GM18909 (cell line): ENCODE results near the gene DDX39A.
"Not testable (repeated sequence)": the region's sequence is repeated elsewhere in the genome, so short reads cannot be mapped to it uniquely, and the experiment has no call there.

Experiments
- ATAC-seq: cut with Tn5 transposase; IDR thresholded peaks from one replicate; pipeline ENCODE4 v1.9.1; 2021; ENCODE audit warnings: mild to moderate bottlenecking; ENCODE audit not compliant: unreplicated experiment, poor library complexity

DDX39A gene

DNA sequence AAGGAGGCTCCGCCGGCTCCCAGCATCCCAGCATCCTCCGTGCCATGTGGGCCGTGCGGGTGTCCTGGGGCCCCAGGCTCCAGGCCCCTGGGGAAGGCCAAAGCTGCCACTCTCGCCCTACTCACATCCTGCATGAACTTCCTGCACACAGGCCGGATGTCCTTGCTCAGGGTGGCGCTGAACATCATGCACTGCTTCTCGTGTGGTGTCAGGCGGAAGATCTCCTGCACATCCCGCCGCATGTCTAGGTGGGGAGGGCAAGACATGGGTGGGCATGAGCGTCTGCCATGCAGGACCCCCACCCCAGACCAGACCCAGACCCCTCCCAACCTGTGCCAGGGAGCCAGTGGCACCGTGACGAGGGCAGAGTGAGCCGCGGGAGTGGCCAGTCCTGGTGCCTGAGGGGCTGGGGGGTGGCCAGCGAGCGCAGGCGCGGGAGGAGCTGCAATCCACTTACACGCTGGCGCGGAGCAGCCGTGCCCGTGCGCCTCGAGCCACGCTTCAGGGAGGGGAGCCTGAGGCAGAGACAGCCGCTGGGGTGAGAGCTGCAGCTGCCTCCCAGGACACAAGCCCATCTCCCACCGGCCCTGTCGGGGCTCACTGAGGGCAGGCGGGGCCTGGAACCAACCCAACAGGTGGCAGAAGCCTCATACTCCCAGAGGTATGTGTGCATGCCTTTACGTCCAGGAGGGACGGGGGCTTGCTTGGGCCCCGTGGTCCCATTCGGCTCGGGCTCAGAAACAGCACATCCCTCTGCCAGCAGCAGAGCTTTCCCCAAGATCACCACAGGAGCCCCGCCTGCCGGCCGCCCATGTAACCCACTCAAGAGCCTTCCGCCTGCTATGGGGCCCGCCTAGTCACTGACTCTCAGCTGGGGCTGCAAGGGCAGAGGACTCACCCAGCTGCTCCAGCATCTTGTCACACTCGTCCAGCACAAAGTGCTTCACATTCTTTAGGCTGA lies 8.8 kb downstream of the DDX39A start:
- no peak for ATAC-seq

DNA sequence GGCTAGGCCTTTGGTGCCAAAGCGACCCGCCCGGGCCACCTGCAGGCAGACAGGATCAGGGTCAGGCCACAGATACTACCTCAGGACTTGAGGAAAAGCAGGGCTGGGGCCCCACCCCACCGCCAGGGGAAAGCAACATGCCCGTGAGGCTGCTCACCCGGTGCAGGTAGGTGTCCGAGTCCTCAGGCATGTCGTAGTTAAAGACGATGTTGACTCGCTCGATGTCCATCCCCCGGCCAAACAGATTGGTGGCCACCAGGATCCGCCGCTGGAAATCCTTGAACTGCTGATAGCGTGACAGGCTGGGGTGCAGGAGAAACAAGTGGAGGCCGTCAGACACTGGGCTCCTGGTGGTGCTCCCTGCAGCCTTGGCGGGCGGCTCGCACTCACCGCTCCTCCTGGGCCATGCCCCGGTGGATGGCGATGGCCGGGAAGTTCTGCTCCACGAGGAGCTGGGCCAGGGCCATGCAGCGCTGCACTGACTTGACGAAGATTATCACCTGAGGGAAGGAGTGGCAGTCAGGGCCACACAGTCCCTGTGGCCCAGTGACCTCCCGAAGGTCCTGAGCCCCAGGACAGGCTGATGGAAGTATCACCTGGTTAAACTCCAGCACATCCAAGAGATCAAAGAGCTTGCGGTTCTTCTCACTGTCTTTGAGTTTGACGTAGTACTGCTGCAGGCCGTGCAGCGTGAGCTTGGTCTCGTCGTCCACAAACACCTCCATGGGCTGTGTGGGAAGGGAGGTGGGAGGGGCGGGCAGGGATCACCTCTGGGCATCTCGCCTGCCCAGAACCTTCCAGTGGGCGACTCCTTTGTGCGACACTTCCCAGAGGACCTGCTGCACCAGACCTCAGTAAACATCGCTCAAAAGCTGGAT lies 9.8 kb downstream of the DDX39A start:
- ATAC-seq, result no peak

DNA sequence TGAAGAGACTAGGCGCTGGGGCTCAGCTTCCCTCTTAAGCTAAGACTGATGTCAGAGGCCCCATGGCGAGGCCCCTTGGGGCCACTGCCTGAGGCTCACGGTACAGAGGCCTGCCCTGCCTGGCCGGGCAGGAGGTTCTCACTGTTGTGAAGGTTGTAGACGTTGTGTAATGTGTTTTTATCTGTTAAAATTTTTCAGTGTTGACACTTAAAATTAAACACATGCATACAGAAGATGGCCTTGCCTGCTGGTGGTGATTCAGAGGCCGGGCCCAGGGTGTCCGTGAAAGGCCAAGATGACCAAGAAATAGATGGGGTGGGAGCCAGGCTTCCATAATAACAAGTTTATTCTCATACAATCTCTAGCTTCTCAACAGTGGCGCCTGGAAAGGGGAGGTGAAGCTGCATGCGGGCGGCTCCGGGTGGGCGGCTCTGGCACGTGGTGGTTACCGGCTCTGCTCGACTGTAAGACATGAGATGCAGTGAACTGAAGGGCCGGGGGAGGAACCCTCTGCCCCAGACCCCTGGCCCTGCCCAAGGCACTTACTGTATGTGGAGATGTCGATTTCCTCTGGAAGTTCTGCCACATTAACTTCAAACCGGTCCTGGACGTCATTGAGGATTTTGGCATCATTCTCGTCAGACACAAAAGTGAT lies 10.5 kb downstream of the DDX39A start:
- no peak for ATAC-seq

DNA sequence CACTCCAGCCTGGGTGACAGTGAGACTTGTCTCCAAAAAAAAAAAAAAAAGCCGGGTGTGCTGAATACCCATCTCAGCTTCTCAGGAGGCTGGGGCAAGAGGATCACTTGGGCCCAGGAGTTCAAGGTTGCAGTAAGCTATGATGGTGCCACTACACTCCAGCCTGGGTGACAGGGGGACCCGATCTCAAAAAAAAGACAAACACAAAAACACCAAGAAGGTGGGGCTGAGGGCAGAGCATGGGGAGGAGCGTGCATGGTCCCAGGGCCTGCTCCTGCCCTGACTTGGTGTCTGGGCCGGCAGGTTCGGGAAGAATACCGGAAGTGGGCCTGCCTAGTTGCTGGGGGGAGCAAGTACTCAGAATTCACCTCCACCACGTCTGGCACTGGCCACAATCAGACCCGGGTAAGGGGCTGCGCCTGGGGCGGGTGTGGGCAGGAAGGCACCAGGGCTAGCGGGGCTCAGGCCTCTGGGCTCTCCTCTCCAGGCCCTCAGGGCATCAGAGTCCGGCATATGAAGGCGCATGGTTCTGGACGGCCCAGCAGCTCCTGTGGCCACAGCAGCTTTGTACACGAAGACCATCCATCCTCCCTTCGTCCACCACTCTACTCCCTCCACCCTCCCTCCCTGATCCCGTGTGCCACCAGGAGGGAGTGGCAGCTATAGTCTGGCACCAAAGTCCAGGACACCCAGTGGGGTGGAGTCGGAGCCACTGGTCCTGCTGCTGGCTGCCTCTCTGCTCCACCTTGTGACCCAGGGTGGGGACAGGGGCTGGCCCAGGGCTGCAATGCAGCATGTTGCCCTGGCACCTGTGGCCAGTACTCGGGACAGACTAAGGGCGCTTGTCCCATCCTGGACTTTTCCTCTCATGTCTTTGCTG lies 11.3 kb downstream of the DDX39A start:
- no peak for ATAC-seq

DNA sequence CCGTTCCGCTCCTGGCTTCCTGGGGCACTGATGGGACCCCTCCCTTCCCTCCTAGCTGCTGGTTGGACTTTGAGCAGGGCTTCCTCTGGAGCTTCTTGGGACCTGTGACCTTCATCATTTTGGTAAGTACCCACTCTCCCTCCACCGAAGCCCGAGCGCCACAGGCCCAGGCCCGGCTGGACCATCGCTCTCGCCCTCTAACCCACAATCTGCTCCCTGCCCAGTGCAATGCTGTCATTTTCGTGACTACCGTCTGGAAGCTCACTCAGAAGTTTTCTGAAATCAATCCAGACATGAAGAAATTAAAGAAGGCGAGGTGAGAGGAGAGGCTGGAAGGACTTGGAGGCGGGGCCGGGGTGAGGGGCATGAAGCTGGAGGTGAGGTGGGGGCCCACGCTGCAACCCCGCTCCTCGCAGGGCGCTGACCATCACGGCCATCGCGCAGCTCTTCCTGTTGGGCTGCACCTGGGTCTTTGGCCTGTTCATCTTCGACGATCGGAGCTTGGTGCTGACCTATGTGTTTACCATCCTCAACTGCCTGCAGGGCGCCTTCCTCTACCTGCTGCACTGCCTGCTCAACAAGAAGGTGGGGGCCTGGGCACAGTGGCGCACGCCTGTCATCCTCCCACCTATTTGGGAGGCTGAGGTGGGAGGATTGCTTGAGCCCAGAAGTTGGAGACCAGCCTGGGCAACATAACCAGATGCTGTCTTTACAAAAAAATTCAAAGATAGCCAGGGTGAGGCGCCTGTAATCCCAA lies 12.3 kb downstream of the DDX39A start:
- no peak for ATAC-seq

DNA sequence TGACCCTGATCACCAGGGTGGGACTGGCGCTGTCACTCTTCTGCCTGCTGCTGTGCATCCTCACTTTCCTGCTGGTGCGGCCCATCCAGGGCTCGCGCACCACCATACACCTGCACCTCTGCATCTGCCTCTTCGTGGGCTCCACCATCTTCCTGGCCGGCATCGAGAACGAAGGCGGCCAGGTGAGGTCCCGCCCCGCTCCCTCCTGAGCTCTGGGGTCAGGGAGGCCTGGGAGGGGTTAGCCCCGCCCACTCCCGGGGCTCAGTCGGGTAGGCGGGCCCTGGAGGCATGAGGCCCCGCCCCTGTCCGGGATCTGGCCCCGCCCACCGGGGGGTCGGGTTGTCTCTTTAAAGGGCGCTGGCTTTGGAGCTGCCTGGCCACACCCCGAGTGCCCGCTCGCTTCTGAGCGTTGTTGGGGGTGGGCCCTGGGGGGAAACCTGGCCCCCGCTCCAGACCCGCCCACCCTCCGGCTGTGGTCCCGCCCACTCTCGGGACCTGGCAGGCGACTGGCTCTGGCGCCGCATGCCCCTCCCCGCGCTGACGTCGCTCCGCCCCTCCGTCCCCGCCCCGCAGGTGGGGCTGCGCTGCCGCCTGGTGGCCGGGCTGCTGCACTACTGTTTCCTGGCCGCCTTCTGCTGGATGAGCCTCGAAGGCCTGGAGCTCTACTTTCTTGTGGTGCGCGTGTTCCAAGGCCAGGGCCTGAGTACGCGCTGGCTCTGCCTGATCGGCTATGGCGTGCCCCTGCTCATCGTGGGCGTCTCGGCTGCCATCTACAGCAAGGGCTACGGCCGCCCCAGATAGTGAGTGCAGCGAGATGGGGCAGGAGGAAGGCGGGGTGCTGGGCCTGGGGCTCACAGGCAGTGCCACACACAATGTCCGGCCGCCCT lies 13.1 kb downstream of the DDX39A start:
- peak; percentile 66 for ATAC-seq

DNA sequence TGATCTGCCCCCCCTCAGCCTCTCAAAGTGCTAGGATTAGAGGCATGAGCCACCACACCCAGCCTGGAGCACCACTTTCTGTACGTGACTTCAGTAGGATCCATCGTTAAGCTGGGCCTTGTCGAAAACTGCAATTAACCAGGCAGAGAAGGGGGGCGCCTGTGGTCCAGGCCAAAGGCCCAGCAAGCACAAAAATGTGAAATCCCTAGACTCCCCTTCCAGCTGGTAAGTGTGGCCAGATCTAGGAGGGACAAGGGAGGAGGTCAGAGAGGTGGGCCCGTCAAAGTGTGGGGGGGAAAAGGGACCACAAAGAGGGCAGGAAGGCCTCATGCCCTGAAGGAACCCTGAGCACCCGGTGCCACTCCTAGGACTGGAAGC lies 13.8 kb downstream of the DDX39A start:
- no peak for ATAC-seq

DNA sequence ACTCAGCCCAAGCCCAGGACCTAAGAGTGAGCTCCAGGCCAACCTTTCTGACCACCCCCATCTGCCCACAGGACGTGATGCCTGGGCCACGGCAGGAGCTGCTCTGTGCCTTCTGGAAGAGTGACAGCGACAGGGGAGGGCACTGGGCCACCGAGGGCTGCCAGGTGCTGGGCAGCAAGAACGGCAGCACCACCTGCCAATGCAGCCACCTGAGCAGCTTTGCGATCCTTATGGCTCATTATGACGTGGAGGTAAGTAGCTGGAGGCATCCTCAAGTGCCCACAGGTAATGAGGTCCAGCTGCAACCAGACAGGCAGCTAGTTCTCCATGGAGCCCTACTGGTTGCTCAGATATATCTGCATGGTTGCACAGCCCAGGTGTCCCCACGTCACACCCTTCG lies 14.8 kb downstream of the DDX39A start:
- no peak for ATAC-seq

DNA sequence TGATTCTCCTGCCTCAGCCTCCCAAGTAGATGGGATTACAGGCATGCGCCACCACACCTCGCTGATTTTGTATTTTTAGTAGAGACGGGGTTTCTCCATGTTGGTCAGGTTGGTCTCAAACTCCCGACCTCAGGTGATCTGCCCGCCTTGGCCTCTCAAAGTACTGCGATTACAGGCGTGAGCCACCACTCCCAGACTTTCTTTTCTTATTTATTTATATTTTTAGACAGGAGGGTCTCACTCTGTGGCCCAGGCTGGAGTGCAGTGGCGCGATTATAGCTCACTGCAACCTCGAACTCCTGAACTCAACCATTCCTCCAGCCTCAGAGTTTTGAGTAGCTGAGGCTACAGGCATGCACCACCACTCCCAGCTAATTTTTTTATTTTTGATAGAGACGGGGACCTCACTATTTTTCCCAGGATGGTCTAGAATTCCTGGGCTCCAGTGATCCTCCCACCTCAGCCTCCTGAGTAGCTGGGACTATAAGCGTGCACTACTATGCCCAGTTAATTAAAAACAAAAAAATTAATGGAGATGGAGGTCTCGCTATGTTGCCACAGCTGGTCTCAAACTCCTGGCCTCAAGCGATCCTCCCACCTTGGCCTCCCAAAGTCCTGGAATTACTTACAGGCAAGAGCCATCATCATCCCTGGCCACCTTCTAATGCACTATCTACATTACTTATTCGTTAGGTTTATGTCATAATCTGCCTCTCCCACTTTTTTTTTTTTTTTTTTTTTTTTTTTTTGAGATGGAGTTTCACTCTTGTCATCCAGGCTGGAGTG lies 15.8 kb downstream of the DDX39A start:
- not testable (repeated sequence) for ATAC-seq

DNA sequence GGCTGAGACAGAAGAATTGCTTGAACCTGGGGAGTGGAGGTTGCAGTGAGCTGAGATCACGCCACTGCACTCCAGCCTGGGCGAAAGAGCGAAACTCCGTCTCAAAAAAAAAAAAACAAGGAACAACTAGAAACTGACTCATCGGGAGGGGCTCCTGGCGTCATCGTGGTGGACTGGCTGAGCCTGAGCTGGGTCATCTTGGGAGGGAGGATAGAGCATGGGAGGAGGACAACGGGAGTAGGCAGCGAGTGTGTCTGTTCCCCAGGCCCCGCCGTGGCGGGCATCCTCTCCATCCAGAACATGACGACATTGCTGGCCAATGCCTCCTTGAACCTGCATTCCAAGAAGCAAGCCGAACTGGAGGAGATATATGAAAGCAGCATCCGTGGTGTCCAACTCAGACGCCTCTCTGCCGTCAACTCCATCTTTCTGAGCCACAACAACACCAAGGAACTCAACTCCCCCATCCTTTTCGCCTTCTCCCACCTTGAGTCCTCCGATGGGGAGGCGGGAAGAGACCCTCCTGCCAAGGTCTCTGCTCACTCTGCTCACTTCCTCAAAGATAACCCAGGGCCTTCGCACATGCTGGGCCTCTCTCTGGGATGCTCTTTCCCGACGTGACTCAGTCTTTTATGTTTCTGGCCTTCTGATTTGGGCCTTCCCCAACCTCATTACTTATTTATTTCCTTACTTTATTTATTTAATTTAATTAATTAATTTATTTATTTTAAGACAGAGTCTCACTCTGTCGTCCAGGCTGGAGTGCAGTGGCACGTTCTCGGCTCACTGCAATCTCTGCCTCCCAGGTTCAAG lies 16.6 kb downstream of the DDX39A start:
- ATAC-seq, result no peak

DNA sequence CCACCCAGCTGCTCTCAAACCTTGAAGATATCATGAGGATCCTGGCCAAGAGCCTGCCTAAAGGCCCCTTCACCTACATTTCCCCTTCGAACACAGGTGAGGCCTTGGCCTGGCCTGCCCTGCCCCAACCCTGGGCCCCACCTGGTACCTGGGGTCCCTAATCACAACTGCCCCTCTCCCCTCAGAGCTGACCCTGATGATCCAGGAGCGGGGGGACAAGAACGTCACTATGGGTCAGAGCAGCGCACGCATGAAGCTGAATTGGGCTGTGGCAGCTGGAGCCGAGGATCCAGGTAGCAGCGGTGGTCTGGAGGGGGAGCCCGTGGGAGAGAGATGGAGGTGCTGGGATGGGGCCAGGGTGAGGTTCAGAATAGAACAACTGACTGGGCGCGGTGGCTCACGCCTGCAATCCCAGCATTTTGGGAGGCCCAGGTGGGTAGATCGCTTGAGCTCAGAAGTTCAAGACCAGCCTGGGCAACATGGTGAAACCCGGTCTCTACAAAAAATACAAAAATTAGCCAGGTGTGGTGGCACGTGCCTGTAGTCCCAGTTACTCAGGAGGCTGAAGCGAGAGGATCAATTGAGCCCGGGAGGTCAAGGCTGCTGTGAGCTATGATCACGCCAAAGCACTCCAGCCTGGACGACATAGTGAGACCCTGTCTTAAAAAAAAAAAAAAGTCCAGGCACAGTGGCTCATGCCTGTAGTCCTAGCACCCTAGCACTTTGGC lies 17.5 kb downstream of the DDX39A start:
- ATAC-seq, result no peak

DNA sequence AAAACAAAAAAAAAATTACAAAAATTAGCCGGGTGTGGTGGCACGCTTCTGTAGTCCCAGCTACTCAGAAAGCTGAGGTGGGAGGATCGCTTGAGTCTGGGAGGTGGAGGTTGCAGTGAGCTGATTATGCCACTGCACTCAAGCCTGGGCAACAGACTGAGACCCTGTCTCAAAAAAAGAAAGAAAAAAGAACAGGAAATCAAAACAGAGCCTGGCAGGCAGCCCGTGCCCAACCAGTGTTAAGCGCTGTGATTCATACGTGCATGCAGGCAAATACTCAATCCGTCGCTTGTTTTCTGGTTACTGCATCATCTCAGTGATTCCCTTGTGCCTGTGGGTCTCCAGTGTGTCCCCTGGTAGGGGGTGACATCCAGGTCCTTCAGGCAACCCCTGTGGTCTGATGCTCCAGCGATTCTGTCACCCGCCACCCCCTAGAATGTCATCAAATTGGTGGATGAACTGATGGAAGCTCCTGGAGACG lies 18.1 kb downstream of the DDX39A start:
- no peak for ATAC-seq

DNA sequence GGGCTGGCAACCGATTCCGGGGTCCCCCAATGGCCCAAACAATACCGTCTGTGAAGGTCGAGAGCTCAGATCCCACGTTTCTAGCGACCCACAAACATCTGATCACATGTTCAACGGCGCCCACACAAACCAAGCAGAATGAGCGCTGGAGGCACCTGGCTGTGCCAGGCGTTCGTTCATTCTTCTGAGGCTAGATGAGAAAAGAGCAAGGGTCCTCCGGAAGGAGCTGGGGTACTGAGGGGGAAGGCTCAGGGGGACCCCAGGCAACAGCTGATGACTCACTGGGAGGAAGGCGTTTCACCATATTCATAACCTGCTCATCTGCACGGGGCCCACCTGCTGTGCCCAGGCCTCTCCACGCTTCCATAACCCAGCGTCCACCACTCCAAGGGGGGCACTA lies 22.0 kb downstream of the DDX39A start:
- not testable (repeated sequence) for ATAC-seq

DNA sequence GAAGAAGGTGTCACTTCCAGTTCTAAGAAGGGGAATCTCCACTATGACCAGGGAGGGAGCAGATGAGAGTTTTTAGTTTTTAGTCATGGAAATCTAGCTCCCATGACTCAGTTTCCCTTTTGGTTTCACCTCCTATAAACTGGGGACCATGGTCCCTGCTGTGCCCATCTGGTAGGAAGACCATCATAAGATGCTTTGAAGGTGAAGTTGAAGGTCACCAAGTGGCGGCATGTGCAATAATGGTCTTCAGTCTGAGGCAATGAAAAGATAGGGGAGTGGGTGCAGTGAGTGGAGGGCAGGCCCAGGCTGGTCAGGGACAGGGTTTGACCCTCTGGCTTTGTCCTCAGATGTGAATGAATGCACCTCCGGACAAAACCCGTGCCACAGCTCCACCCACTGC lies 22.4 kb downstream of the DDX39A start:
- not testable (repeated sequence) for ATAC-seq

DNA sequence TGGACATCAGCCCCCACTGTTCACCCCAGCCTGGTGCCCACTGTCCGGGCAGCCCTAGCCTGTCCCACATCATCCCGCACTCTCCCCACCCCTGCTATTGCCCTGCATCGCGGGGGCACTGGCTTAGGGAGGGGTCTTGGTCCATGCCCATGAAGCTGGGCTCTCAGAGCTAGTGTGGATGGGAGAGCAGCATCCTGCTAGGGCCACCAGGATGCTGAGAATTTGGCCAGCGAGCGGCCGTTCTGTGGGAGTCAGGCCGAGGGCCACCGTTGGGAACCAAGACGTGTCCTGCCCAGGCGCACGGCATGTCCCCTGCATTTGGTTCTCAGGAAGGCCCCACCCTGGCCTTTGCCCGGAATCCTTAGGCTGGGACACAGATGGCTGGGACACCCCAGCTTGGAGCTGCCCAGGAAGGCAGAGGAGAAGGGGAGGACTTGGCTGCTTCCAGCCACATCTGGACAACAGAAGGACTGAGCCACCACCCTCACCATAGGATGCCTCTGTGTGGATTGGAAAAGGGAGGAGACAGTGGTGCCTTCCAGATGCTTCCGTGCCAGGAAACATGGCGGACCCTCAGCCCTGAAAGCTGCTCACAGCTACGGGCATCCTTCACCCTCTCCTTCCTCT lies 23.3 kb downstream of the DDX39A start:
- no peak for ATAC-seq
